Measurements from ENCODE around the gene ABTB2. TPM values are rescaled to one million over a fixed set of nuclear protein-coding genes. Genes with fewer than 3 reads are reported as not detected.
A peak's percentile ranks its signal among the peaks of the same experiment; 100 is the strongest.

ABTB2 gene

DNA sequence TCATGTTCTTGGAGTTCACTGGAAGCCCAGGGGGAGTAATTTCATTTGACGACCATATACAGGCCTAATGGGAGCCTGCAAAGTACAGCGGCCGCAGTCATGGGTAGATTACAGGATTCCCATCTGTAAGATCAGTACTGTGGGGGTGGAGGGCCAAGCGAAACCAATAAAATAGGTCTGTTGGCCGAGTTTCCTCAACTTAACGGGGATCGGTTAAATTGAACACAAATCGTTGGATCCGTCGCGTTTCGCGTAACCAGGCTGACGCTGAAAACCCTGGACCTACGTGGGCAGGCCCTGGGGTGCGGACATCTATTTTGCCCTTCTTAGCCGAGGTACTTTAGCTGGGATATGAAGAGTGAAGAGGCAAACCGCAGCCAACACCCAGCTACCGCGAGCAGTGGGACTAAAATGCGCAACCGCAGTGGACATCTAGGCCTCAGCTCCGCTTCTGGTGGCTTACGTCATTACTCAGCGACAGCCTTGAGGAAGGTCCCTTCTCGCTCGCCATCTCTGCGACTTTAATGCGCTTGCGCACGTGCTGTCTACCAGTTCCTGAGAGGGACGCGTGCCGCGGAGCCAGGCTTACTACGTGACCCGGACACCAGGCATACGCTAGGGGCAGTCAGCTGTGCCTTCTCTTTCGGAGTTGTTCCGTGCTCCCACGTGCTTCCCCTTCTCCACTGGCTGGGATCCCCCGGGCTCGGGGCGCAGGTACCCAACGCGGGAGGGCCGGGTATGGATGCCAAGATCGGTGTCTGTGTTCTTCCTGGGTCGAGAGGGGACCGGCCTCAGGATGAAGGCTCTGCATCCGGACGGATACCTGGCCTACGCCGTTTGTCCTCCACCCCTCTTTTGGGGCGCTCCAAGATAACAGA is 252.5 kb downstream of the ABTB2 start, which contains the start of gene NAT10:
TSS of gene NAT10 (plus strand) at position 551 of the 878 bp plus-strand sequence. CDS start 2,597 bp downstream, outside the sequence.
- no peaks in the 10 kb centered on the region for H3K9me3 ChIP-seq (replicated peaks in 1 of 2; ENCODE audit: control insufficient read depth in 2 of 2, insufficient read depth in 1 of 2, low read depth in 1 of 2, low read length in 2 of 2)
- H3K4me2 ChIP-seq (ENCODE audit: insufficient read depth, low read length, poor library complexity, severe bottlenecking), result peak within 1 kb of the TSS; percentile 92
- H3K36me3 ChIP-seq (replicated peaks in 1 of 2; ENCODE audit: control insufficient read depth in 2 of 2, insufficient read depth in 2 of 2, low read length in 2 of 2), result peaks cover 9 to 54% of the 10 kb centered on the region in 2 donors
- no peak within 1 kb of the TSS for H4K8ac ChIP-seq (ENCODE audit: low read depth, low read length)
- H3K79me1 ChIP-seq (ENCODE audit: low read depth, low read length), result no peaks in the 10 kb centered on the region
- H2BK120ac ChIP-seq (ENCODE audit: low read depth, low read length), result no peak within 1 kb of the TSS
- peak within 1 kb of the TSS; percentile 98 for H3K9ac ChIP-seq (ENCODE audit: low read depth, low read length, poor library complexity)
- H2BK12ac ChIP-seq (ENCODE audit: low read length), result no peak within 1 kb of the TSS
- H2BK5ac ChIP-seq (ENCODE audit: low read length), result no peak within 1 kb of the TSS
- H3K27ac ChIP-seq (replicated peaks; ENCODE audit: low read length), result peak within 1 kb of the TSS; percentile 82
- H3K4me1 ChIP-seq (ENCODE audit: control insufficient read depth in 2 of 2, insufficient read depth in 1 of 2, low read depth in 1 of 2, low read length in 2 of 2), result peaks cover 3 to 6% of the 10 kb centered on the region in 2 donors
- peak within 1 kb of the TSS; percentile 86 for H3K18ac ChIP-seq (ENCODE audit: low read length)
- H2AFZ ChIP-seq (ENCODE audit: low read length), result peak within 1 kb of the TSS; percentile 86
- peak; percentile 98 for DNase-seq (ENCODE audit: low spot score)
- peak within 1 kb of the TSS; percentile 87 for H3K23ac ChIP-seq (ENCODE audit: low read depth, low read length, poor library complexity)
- no peak within 1 kb of the TSS for H3K4ac ChIP-seq (ENCODE audit: low read length)
- no peak within 1 kb of the TSS for H4K91ac ChIP-seq (ENCODE audit: low read depth, low read length, poor library complexity)
- H2AK5ac ChIP-seq (ENCODE audit: low read depth, low read length), result peak within 1 kb of the TSS; percentile 42
- H3K4me3 ChIP-seq (ENCODE audit: low read length in 2 of 2), result peak within 1 kb of the TSS; percentile 75 to 93
- no peak within 1 kb of the TSS for H2BK15ac ChIP-seq (ENCODE audit: low read length)
- no CpG with 5 or more reads among the region's 55 CpGs for WGBS, 2 donors (ENCODE audit: extremely low coverage in 2 of 2, insufficient read length in 2 of 2, insufficient replicate concordance in 1 of 2)
- peak within 1 kb of the TSS; percentile 14 for H3K14ac ChIP-seq (ENCODE audit: low read length)
- no peaks in the 10 kb centered on the region for H3K27me3 ChIP-seq (ENCODE audit: control insufficient read depth in 3 of 3, insufficient read depth in 3 of 3, low read depth in 1 of 3, low read length in 3 of 3)

DNA sequence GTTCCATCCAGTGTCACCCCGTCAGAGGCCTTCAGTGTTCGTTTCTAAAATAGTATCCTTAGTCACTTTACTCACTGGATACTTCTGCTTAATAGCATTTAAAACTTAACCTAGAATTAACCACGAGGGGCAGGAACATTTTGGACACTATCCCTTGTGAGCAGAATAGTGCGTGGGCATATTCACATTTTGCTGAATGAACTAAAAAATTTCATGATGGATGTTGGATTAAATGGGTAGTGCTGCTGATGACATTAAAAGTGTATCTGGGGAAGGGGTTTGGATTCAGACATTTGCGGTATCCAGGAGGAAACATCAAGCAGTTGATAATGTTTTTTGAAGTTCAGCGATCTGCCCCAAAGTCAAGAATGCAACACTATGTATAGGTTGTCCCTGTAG is 253.1 kb downstream of the ABTB2 start:
- DNase-seq (ENCODE audit: low spot score), result no peak
- Histone ChIP-seq H3K79me1 (ENCODE audit: low read depth, low read length) (no peaks in the 10 kb centered on the region), H3K9me3 (replicated peaks in 1 of 2; ENCODE audit: control insufficient read depth in 2 of 2, insufficient read depth in 1 of 2, low read depth in 1 of 2, low read length in 2 of 2) (no peaks in the 10 kb centered on the region), H3K9ac (ENCODE audit: low read depth, low read length, poor library complexity) (no peak overlapping the region), H3K4me3 (ENCODE audit: low read length in 2 of 2) (peak overlapping the region; percentile 75 to 93), H2BK5ac (ENCODE audit: low read length) (no peak overlapping the region), H3K23ac (ENCODE audit: low read depth, low read length, poor library complexity) (no peak overlapping the region), H3K4ac (ENCODE audit: low read length) (no peak overlapping the region), H2AFZ (ENCODE audit: low read length) (peak overlapping the region; percentile 86), H2BK15ac (ENCODE audit: low read length) (no peak overlapping the region), H2BK120ac (ENCODE audit: low read depth, low read length) (no peak overlapping the region), H3K18ac (ENCODE audit: low read length) (no peak overlapping the region), H2AK5ac (ENCODE audit: low read depth, low read length) (no peak overlapping the region), H3K14ac (ENCODE audit: low read length) (no peak overlapping the region), H3K27ac (replicated peaks; ENCODE audit: low read length) (peak overlapping the region; percentile 82), H2BK12ac (ENCODE audit: low read length) (no peak overlapping the region), H3K4me2 (ENCODE audit: insufficient read depth, low read length, poor library complexity, severe bottlenecking) (peak overlapping the region; percentile 91), H3K27me3 (ENCODE audit: control insufficient read depth in 3 of 3, insufficient read depth in 3 of 3, low read depth in 1 of 3, low read length in 3 of 3) (no peaks in the 10 kb centered on the region), H3K4me1 (ENCODE audit: control insufficient read depth in 2 of 2, insufficient read depth in 1 of 2, low read depth in 1 of 2, low read length in 2 of 2) (peaks cover 3 to 6% of the 10 kb centered on the region in 2 donors), H3K36me3 (replicated peaks in 1 of 2; ENCODE audit: control insufficient read depth in 2 of 2, insufficient read depth in 2 of 2, low read length in 2 of 2) (peaks cover 8 to 54% of the 10 kb centered on the region in 2 donors), H4K8ac (ENCODE audit: low read depth, low read length) (no peak overlapping the region), H4K91ac (ENCODE audit: low read depth, low read length, poor library complexity) (no peak overlapping the region)
- WGBS, 2 donors (ENCODE audit: extremely low coverage in 2 of 2, insufficient read length in 2 of 2, insufficient replicate concordance in 1 of 2), result no CpG with 5 or more reads among the region's 6 CpGs

Small RNA genes lying within 50 kb of the gene (small RNA-seq; reads per million reads assigned to genes)
- gene AL035079.1 (ENCODE audit: insufficient read depth), result not detected
- gene RF00019 (ENCODE audit: insufficient read depth), result not detected
